ENCODE measurements around the gene USP4. TPM values are rescaled to one million over a fixed set of nuclear protein-coding genes. Genes with fewer than 3 reads are reported as not detected.

Gene USP4
- total and polyA plus RNA-seq, 2 of the 13 experiments (the other 11 are each of a cell fraction or from before 2014, with no cell fraction given) = 9.2 to 20.8 TPM

- TF ChIP-seq ZNF703 (CRISPR knock-in tag; IDR thresholded peaks at IDR 0.05; ENCODE audit: borderline replicate concordance) (peak; percentile 72; the same call in 1 of the 2 replicates), SPEN (CRISPR knock-in tag; IDR thresholded peaks at IDR 0.05; ENCODE audit: low read depth) (peak; percentile 79), ZNF619 (CRISPR knock-in tag; IDR thresholded peaks at IDR 0.05) (no peak), ELF1 (CRISPR knock-in tag; IDR thresholded peaks at IDR 0.05) (peak; percentile 95), ZSCAN22 (CRISPR knock-in tag; IDR thresholded peaks at IDR 0.05) (no peak), FOSL1 (CRISPR knock-in tag; IDR thresholded peaks at IDR 0.05; ENCODE audit: borderline replicate concordance) (no peak), ZNF644 (CRISPR knock-in tag; IDR thresholded peaks at IDR 0.05; ENCODE audit: low read depth) (no peak), SMC3 (IDR thresholded peaks at IDR 0.05; ENCODE audit: low read length) (no peak), KLF9 (CRISPR knock-in tag; IDR thresholded peaks at IDR 0.05; ENCODE audit: low read depth) (peak; percentile 57; the same call in 1 of the 2 replicates), KDM1A (CRISPR knock-in tag; IDR thresholded peaks at IDR 0.05) (no peak), SP1 (IDR thresholded peaks at IDR 0.05) (no peak), SP1 (CRISPR knock-in tag; IDR thresholded peaks at IDR 0.05) (peak; percentile 67), ZNF678 (CRISPR knock-in tag; IDR thresholded peaks at IDR 0.05) (0 out of 2 replicates have a peak, but pooled peaks have one; percentile 39), NR1H2 (CRISPR knock-in tag; IDR thresholded peaks at IDR 0.05; ENCODE audit: borderline replicate concordance, low read depth) (no peak), ZNF280B (CRISPR knock-in tag; IDR thresholded peaks at IDR 0.05; ENCODE audit: borderline replicate concordance) (peak; percentile 92), ATRX (CRISPR knock-in tag; IDR thresholded peaks at IDR 0.05; ENCODE audit: borderline replicate concordance) (no peak), ATF2 (CRISPR knock-in tag; IDR thresholded peaks at IDR 0.05) (peak; percentile 70), ZNF501 (CRISPR knock-in tag; IDR thresholded peaks at IDR 0.05) (peak; percentile 93), HMG20B (CRISPR knock-in tag; conservative IDR thresholded peaks at IDR 0.05) (peak; percentile 55), NR3C1 (CRISPR knock-in tag; IDR thresholded peaks at IDR 0.05) (no peak), YEATS4 (CRISPR knock-in tag; IDR thresholded peaks at IDR 0.05; ENCODE audit: borderline replicate concordance) (peak; percentile 92), POGZ (CRISPR knock-in tag; IDR thresholded peaks at IDR 0.05) (peak; percentile 70; the same call in 1 of the 2 replicates), ZNF724P (CRISPR knock-in tag; IDR thresholded peaks at IDR 0.05; ENCODE audit: borderline replicate concordance) (peak; percentile 78; the same call in 1 of the 2 replicates), CSRNP2 (CRISPR knock-in tag; conservative IDR thresholded peaks at IDR 0.05; ENCODE audit: low read depth) (no peak), UBTF (CRISPR knock-in tag; IDR thresholded peaks at IDR 0.05) (peak; percentile 86)
These were observed 18.5 kb upstream of the USP4 start, which contains the start of gene GPX1 (continued) for GRCh38 chr3:49358217-49358883.

Data from HepG2 (cell line).